H9 (cell line): Measurements from ENCODE around the gene HCFC2. TPM values are rescaled to one million over a fixed set of nuclear protein-coding genes. Genes with fewer than 3 reads are reported as not detected.
A peak's percentile ranks its signal among the peaks of the same experiment; 100 is the strongest.

ENCODE experiments used
- DNase-seq: peaks from one replicate; pipeline ENCODE4 v3.0.0-alpha.2; 2017
- H2AFZ ChIP-seq: one replicate; pipeline ENCODE4 v1.6.1; 2013; ENCODE audit warnings: mild to moderate bottlenecking, low read length, control low read depth, moderate library complexity
- H2AK5ac ChIP-seq: 2 replicates; pipeline ENCODE4 v1.6.1; 2013; ENCODE audit warnings: low read length, control low read depth, mixed read lengths; ENCODE audit not compliant: insufficient read length
- H2BK120ac ChIP-seq: one replicate; pipeline ENCODE4 v1.6.1; 2013; ENCODE audit warnings: low read depth, mild to moderate bottlenecking, low read length, control low read depth, inconsistent platforms; ENCODE audit not compliant: poor library complexity, severe bottlenecking
- H2BK12ac ChIP-seq: 2 replicates; pipeline ENCODE4 v1.6.1; 2013; ENCODE audit warnings: low read length, control low read depth, mixed read lengths, low read depth; ENCODE audit not compliant: insufficient read length
- H2BK15ac ChIP-seq: 2 replicates; pipeline ENCODE4 v1.6.1; 2013; ENCODE audit warnings: low read depth, low read length, control low read depth
- H2BK20ac ChIP-seq: one replicate; pipeline ENCODE4 v1.6.1; 2013; ENCODE audit warnings: low read depth, mild to moderate bottlenecking, low read length, control low read depth, inconsistent platforms; ENCODE audit not compliant: poor library complexity, severe bottlenecking
- H2BK5ac ChIP-seq: 2 replicates; pipeline ENCODE4 v1.6.1; 2013; ENCODE audit warnings: low read length, control low read depth, mixed read lengths; ENCODE audit not compliant: insufficient read length
- H3K14ac ChIP-seq: 2 replicates; pipeline ENCODE4 v1.6.1; 2013; ENCODE audit warnings: low read length, control low read depth; ENCODE audit not compliant: insufficient read depth
- H3K18ac ChIP-seq: 2 replicates; pipeline ENCODE4 v1.6.1; 2013; ENCODE audit warnings: low read depth, mild to moderate bottlenecking, mixed read lengths, low read length, control low read depth; ENCODE audit not compliant: insufficient read length
- H3K23ac ChIP-seq: 2 replicates; pipeline ENCODE4 v1.6.1; 2013; ENCODE audit warnings: low read length, control low read depth, mixed read lengths, low read depth; ENCODE audit not compliant: insufficient read length
- H3K23me2 ChIP-seq: 2 replicates; pipeline ENCODE4 v1.6.1; 2013; ENCODE audit warnings: low read depth, mild to moderate bottlenecking, mixed read lengths, low read length, control low read depth; ENCODE audit not compliant: insufficient read length, poor library complexity, severe bottlenecking
- H3K27ac ChIP-seq: 2 replicates; pipeline ENCODE4 v1.5.1; 2013; ENCODE audit warnings: low read length, control low read depth, mixed read lengths, low read depth; ENCODE audit not compliant: insufficient read length
- H3K27me3 ChIP-seq: 2 replicates; pipeline ENCODE4 v1.6.1; 2013; ENCODE audit warnings: low read length, control low read depth, inconsistent platforms; ENCODE audit not compliant: insufficient read depth
- H3K4ac ChIP-seq: 2 replicates; pipeline ENCODE4 v1.6.1; 2013; ENCODE audit warnings: low read depth, mild to moderate bottlenecking, control low read depth, inconsistent platforms, low read length, moderate library complexity
- H3K4me1 ChIP-seq: 2 replicates; pipeline ENCODE4 v1.6.1; 2013; ENCODE audit warnings: low read length, control low read depth, inconsistent platforms; ENCODE audit not compliant: insufficient read depth
- H3K4me2 ChIP-seq: 2 replicates; pipeline ENCODE4 v1.6.1; 2013; ENCODE audit warnings: low read length, control low read depth, mixed read lengths; ENCODE audit not compliant: insufficient read length, insufficient read depth
- H3K56ac ChIP-seq: 2 replicates; pipeline ENCODE4 v1.6.1; 2013; ENCODE audit warnings: low read depth, mild to moderate bottlenecking, mixed read lengths, low read length, control low read depth; ENCODE audit not compliant: insufficient read length
- H3K79me1 ChIP-seq: 2 replicates; pipeline ENCODE4 v1.6.1; 2013; ENCODE audit warnings: low read depth, mild to moderate bottlenecking, moderate library complexity, low read length, control low read depth, inconsistent platforms; ENCODE audit not compliant: insufficient read depth, poor library complexity, severe bottlenecking
- H3K79me2 ChIP-seq: 2 replicates; pipeline ENCODE4 v1.6.1; 2013; ENCODE audit warnings: low read length, control low read depth, inconsistent platforms; ENCODE audit not compliant: insufficient read depth
- H3K9ac ChIP-seq: 2 replicates; pipeline ENCODE4 v1.6.1; 2013; ENCODE audit warnings: low read length, control low read depth, mixed read lengths; ENCODE audit not compliant: insufficient read length; ENCODE audit errors: extremely low read depth
- H3K9me3 ChIP-seq: one replicate; pipeline ENCODE4 v1.6.1; 2013; ENCODE audit warnings: low read depth, low read length, inconsistent platforms; ENCODE audit not compliant: control insufficient read depth
- H3T11ph ChIP-seq: one replicate; pipeline ENCODE4 v1.6.1; 2013; ENCODE audit warnings: mild to moderate bottlenecking, low read length, control low read depth, inconsistent platforms
- H4K20me1 ChIP-seq: one replicate; pipeline ENCODE4 v1.6.1; 2013; ENCODE audit not compliant: control insufficient read depth, insufficient read length, insufficient read depth
- H4K5ac ChIP-seq: 2 replicates; pipeline ENCODE4 v1.6.1; 2013; ENCODE audit warnings: low read depth, mild to moderate bottlenecking, mixed read lengths, low read length, control low read depth; ENCODE audit not compliant: insufficient read length
- H4K8ac ChIP-seq: replicated peaks from 2 replicates; pipeline ENCODE4 v1.6.1; 2013; ENCODE audit warnings: low read length, control low read depth, mixed read lengths, low read depth; ENCODE audit not compliant: insufficient read length
- H4K91ac ChIP-seq: 2 replicates; pipeline ENCODE4 v1.6.1; 2013; ENCODE audit warnings: low read depth, mild to moderate bottlenecking, moderate library complexity, mixed read lengths, low read length, control low read depth; ENCODE audit not compliant: insufficient read length
- H3K27ac Mint-ChIP-seq, 3 experiments: 2 replicates in 2 of 3; 3 replicates in 1 of 3; pipeline ENCODE4 v1.8.0; 2020 to 2021; ENCODE audit warnings: mixed read lengths in 3 of 3, mild to moderate bottlenecking in 1 of 3, moderate library complexity in 1 of 3
- H3K27me3 Mint-ChIP-seq: 2 replicates; pipeline ENCODE4 v1.8.0; 2021; ENCODE audit warnings: low read depth, mild to moderate bottlenecking, moderate library complexity, mixed read lengths
- H3K36me3 Mint-ChIP-seq, 3 experiments: 2 replicates in 2 of 3; 3 replicates in 1 of 3; pipeline ENCODE4 v1.8.0; 2020 to 2021; ENCODE audit warnings: low read depth in 3 of 3, mixed read lengths in 3 of 3; ENCODE audit not compliant: insufficient read depth in 1 of 3
- H3K4me1 Mint-ChIP-seq, 2 experiments: 2 replicates each; pipeline ENCODE4 v1.8.0; 2020; ENCODE audit warnings: mixed read lengths in 2 of 2
- H3K4me3 Mint-ChIP-seq, 2 experiments: 2 replicates in 1 of 2; 3 replicates in 1 of 2; pipeline ENCODE4 v1.8.0; 2020 to 2021; ENCODE audit warnings: mild to moderate bottlenecking in 2 of 2, mixed read lengths in 2 of 2, moderate library complexity in 1 of 2
- H3K9me3 Mint-ChIP-seq, 2 experiments: 2 replicates in 1 of 2; 3 replicates in 1 of 2; pipeline ENCODE4 v1.8.0; 2020; ENCODE audit warnings: mild to moderate bottlenecking in 2 of 2, mixed read lengths in 2 of 2, moderate library complexity in 1 of 2
- CTCF ChIP-seq: fragments of 200-600 bp; sonication (generic); conservative IDR thresholded peaks from 3 replicates; pipeline ENCODE4 v1.8.0; 2021; ENCODE audit warnings: antibody characterized with exemption, mild to moderate bottlenecking
- WGBS: extraction: QIAGEN DNeasy Blood & Tissue Kit; methylation state at CpG from one replicate; pipeline ENCODE4 v1.1.7; 2013; ENCODE audit warnings: missing lambda C conversion rate, low lambda C conversion rate, mixed read lengths; ENCODE audit not compliant: insufficient read length; ENCODE audit errors: extremely low coverage; 5-methylcytosine and 5-hydroxymethylcytosine counted together
- total RNA-seq: library from RNA; stranded (reverse); gene quantifications from 2 replicates; pipeline ENCODE4 v1.2.1, GENCODE V29; 2021

The HCFC2 gene
- total RNA-seq, 1 experiment from 2014 or later = 1.9 TPM

- peaks cover 22% of the 10 kb centered on the region in 2 experiments for H3K4me1 Mint-ChIP-seq
- H3K9ac ChIP-seq = peak within 1 kb of the TSS; percentile 85
- H3K27ac Mint-ChIP-seq = peak within 1 kb of the TSS; percentile 82 to 97 (median 93)
- no peak within 1 kb of the TSS for H2BK5ac ChIP-seq
- no peaks in the 10 kb centered on the region for H3K9me3 ChIP-seq
- peak within 1 kb of the TSS; percentile 90 for H3K18ac ChIP-seq
- H4K5ac ChIP-seq = peak within 1 kb of the TSS; percentile 80
- peaks cover 8% of the 10 kb centered on the region for H3K23me2 ChIP-seq
- peak within 1 kb of the TSS; percentile 85 to 93 for H3K4me3 Mint-ChIP-seq
- peak within 1 kb of the TSS; percentile 87 for H3K56ac ChIP-seq
- H2AK5ac ChIP-seq = no peak within 1 kb of the TSS
- no CpG with 5 or more reads among the region's 111 CpGs for WGBS
- no peaks in the 10 kb centered on the region for H3K9me3 Mint-ChIP-seq
- peak within 1 kb of the TSS; percentile 79 for H2BK120ac ChIP-seq
- DNase-seq = peak; percentile 97
- peak within 1 kb of the TSS; percentile 74 for H3K27ac ChIP-seq
- no peaks in the 10 kb centered on the region for H4K20me1 ChIP-seq
- no peak within 1 kb of the TSS for H3K23ac ChIP-seq
- no peak within 1 kb of the TSS; the same call in 1 of the 2 replicates for H2BK15ac ChIP-seq
- peaks cover 9% of the 10 kb centered on the region; the same call in 1 of the 2 replicates for H3K79me2 ChIP-seq
- TF ChIP-seq CTCF = no peak
- peak within 1 kb of the TSS; percentile 94 for H4K8ac ChIP-seq
- no peaks in the 10 kb centered on the region for H3K27me3 ChIP-seq
- peak within 1 kb of the TSS; percentile 86 for H3K14ac ChIP-seq
- H3K27me3 Mint-ChIP-seq = peaks cover 15% of the 10 kb centered on the region
- no peak within 1 kb of the TSS for H2BK20ac ChIP-seq
- H3K79me1 ChIP-seq = no peaks in the 10 kb centered on the region
- no peaks in the 10 kb centered on the region for H3K36me3 Mint-ChIP-seq
- H3T11ph ChIP-seq = no peak within 1 kb of the TSS
- no peaks in the 10 kb centered on the region; the same call in 1 of the 2 replicates for H3K4me1 ChIP-seq
- no peak within 1 kb of the TSS for H2AFZ ChIP-seq
- H4K91ac ChIP-seq = peak within 1 kb of the TSS; percentile 81
- H3K4ac ChIP-seq = peak within 1 kb of the TSS; percentile 87; the same call in 1 of the 2 replicates
- peak within 1 kb of the TSS; percentile 97 for H3K4me2 ChIP-seq
- no peak within 1 kb of the TSS for H2BK12ac ChIP-seq
Measured at GRCh38 chr12:104137902-104138796, 73.8 kb downstream of the HCFC2 start, which contains the start of gene NFYB. Gene NFYB, minus strand, starts transcription at chr12:104138210. Its CDS starts 2,757 bp downstream, at chr12:104135453.
